Measurements from ENCODE around the gene WWOX. TPM values are rescaled to one million over a fixed set of nuclear protein-coding genes. Genes with fewer than 3 reads are reported as not detected.

WWOX gene
- total RNA-seq, 1 experiment from 2014 or later, result 79.9 TPM

- CTCF ChIA-PET, result no interaction called here
- BruUV-seq (replicated peaks), result no TSS peak
- Histone ChIP-seq H3K4me3 (ENCODE audit: low read depth, low read length, poor library complexity, severe bottlenecking) (no peak overlapping the region), H3K4me1 (ENCODE audit: insufficient read depth, low read length, poor library complexity, severe bottlenecking) (no peaks in the 10 kb centered on the region), H3K36me3 (ENCODE audit: insufficient read depth, low read length, poor library complexity, severe bottlenecking) (no peaks in the 10 kb centered on the region), H3K27ac (ENCODE audit: low read depth, low read length, poor library complexity, severe bottlenecking) (no peak overlapping the region), H3K27me3 (replicated peaks; ENCODE audit: insufficient read depth, low read depth, low read length, poor library complexity) (no peaks in the 10 kb centered on the region), H3K9me3 (ENCODE audit: low read depth, low read length, poor library complexity, severe bottlenecking) (no peaks in the 10 kb centered on the region)
- no peak for DNase-seq (ENCODE audit: low spot score)
- POLR2A ChIA-PET (ENCODE audit: low non-redundant PET), result no interaction called here
- intact Hi-C loops (cut with micrococcal nuclease; ENCODE audit: unreplicated experiment), result no loop called here
- no peak for TF ChIP-seq EZH2 (IDR thresholded peaks at IDR 0.05; ENCODE audit: borderline replicate concordance, low read depth, low read length, poor library complexity, severe bottlenecking)
- no peak for TF ChIP-seq CTCF (conservative IDR thresholded peaks at IDR 0.05; ENCODE audit: low read depth, low read length)
Observed at GRCh38 chr16:78326731-78327130, 227.3 kb downstream of the WWOX start.

GRCh38 chr16:78331731-78332130 is 232.3 kb downstream of the WWOX start:
- POLR2A ChIA-PET (ENCODE audit: low non-redundant PET), result no interaction called here
- no TSS peak for BruUV-seq (replicated peaks)
- no peaks in the 10 kb centered on the region for H3K36me3 ChIP-seq (ENCODE audit: insufficient read depth, low read length, poor library complexity, severe bottlenecking)
- DNase-seq (ENCODE audit: low spot score), result no peak
- intact Hi-C loops (cut with micrococcal nuclease; ENCODE audit: unreplicated experiment), result no loop called here
- no peak overlapping the region for H3K4me3 ChIP-seq (ENCODE audit: low read depth, low read length, poor library complexity, severe bottlenecking)
- H3K27ac ChIP-seq (ENCODE audit: low read depth, low read length, poor library complexity, severe bottlenecking), result no peak overlapping the region
- TF ChIP-seq CTCF (conservative IDR thresholded peaks at IDR 0.05; ENCODE audit: low read depth, low read length), result no peak
- no peak for TF ChIP-seq EZH2 (IDR thresholded peaks at IDR 0.05; ENCODE audit: borderline replicate concordance, low read depth, low read length, poor library complexity, severe bottlenecking)
- H3K9me3 ChIP-seq (ENCODE audit: low read depth, low read length, poor library complexity, severe bottlenecking), result no peaks in the 10 kb centered on the region
- H3K27me3 ChIP-seq (replicated peaks; ENCODE audit: insufficient read depth, low read depth, low read length, poor library complexity), result no peaks in the 10 kb centered on the region
- CTCF ChIA-PET, result no interaction called here
- H3K4me1 ChIP-seq (ENCODE audit: insufficient read depth, low read length, poor library complexity, severe bottlenecking), result no peaks in the 10 kb centered on the region

- TF ChIP-seq EZH2 (IDR thresholded peaks at IDR 0.05; ENCODE audit: borderline replicate concordance, low read depth, low read length, poor library complexity, severe bottlenecking), result no peak
- TF ChIP-seq CTCF (conservative IDR thresholded peaks at IDR 0.05; ENCODE audit: low read depth, low read length), result no peak
- H3K36me3 ChIP-seq (ENCODE audit: insufficient read depth, low read length, poor library complexity, severe bottlenecking), result no peaks in the 10 kb centered on the region
- no peaks in the 10 kb centered on the region for H3K4me1 ChIP-seq (ENCODE audit: insufficient read depth, low read length, poor library complexity, severe bottlenecking)
- no peaks in the 10 kb centered on the region for H3K27me3 ChIP-seq (replicated peaks; ENCODE audit: insufficient read depth, low read depth, low read length, poor library complexity)
- H3K27ac ChIP-seq (ENCODE audit: low read depth, low read length, poor library complexity, severe bottlenecking), result no peak overlapping the region
- DNase-seq (ENCODE audit: low spot score), result no peak
- intact Hi-C loops (cut with micrococcal nuclease; ENCODE audit: unreplicated experiment), result no loop called here
- H3K9me3 ChIP-seq (ENCODE audit: low read depth, low read length, poor library complexity, severe bottlenecking), result no peaks in the 10 kb centered on the region
- no peak overlapping the region for H3K4me3 ChIP-seq (ENCODE audit: low read depth, low read length, poor library complexity, severe bottlenecking)
- ChIA-PET CTCF (no interaction called here), POLR2A (ENCODE audit: low non-redundant PET) (no interaction called here)
- BruUV-seq (replicated peaks), result no TSS peak
Observed at GRCh38 chr16:78333808-78334207, 234.4 kb downstream of the WWOX start.

All from A673 (cell line).